ENCODE data around the gene HEBP1. TPM values are rescaled to one million over a fixed set of nuclear protein-coding genes. Genes with fewer than 3 reads are reported as not detected.

Gene HEBP1
- total RNA-seq, 1 donor from 2014 or later = 72.7 TPM

- no peak overlapping the region for H3K4me3 ChIP-seq
- no peaks in the 10 kb centered on the region for H3K36me3 ChIP-seq
- intact Hi-C loops (cut with DNase I) = no loop called here
- H3K4me1 ChIP-seq = peaks cover 53% of the 10 kb centered on the region
- H3K9me3 ChIP-seq = no peaks in the 10 kb centered on the region
- no peaks in the 10 kb centered on the region for H3K27me3 ChIP-seq (ENCODE audit: low read depth)
- H3K27ac ChIP-seq = no peak overlapping the region
- no peak for ATAC-seq
- TF ChIP-seq, protein P1, sequence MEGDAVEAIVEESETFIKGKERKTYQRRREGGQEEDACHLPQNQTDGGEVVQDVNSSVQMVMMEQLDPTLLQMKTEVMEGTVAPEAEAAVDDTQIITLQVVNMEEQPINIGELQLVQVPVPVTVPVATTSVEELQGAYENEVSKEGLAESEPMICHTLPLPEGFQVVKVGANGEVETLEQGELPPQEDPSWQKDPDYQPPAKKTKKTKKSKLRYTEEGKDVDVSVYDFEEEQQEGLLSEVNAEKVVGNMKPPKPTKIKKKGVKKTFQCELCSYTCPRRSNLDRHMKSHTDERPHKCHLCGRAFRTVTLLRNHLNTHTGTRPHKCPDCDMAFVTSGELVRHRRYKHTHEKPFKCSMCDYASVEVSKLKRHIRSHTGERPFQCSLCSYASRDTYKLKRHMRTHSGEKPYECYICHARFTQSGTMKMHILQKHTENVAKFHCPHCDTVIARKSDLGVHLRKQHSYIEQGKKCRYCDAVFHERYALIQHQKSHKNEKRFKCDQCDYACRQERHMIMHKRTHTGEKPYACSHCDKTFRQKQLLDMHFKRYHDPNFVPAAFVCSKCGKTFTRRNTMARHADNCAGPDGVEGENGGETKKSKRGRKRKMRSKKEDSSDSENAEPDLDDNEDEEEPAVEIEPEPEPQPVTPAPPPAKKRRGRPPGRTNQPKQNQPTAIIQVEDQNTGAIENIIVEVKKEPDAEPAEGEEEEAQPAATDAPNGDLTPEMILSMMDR (IDR thresholded peaks at IDR 0.05) = no peak
- no peak for DNase-seq
Measured at GRCh38 chr12:12996209-12996608, 3.9 kb downstream of the HEBP1 start.

- no peak overlapping the region for H3K4me3 ChIP-seq
- H3K27ac ChIP-seq = no peak overlapping the region
- no peaks in the 10 kb centered on the region for H3K36me3 ChIP-seq
- no peaks in the 10 kb centered on the region for H3K9me3 ChIP-seq
- TF ChIP-seq, protein P1 (IDR thresholded peaks at IDR 0.05) = no peak
- DNase-seq = no peak
- intact Hi-C loops (cut with DNase I) = no loop called here
- peaks cover 57% of the 10 kb centered on the region for H3K4me1 ChIP-seq
- H3K27me3 ChIP-seq (ENCODE audit: low read depth) = no peaks in the 10 kb centered on the region
- ATAC-seq = no peak
Measured at GRCh38 chr12:12995088-12995487, 5.0 kb downstream of the HEBP1 start.

DNA sequence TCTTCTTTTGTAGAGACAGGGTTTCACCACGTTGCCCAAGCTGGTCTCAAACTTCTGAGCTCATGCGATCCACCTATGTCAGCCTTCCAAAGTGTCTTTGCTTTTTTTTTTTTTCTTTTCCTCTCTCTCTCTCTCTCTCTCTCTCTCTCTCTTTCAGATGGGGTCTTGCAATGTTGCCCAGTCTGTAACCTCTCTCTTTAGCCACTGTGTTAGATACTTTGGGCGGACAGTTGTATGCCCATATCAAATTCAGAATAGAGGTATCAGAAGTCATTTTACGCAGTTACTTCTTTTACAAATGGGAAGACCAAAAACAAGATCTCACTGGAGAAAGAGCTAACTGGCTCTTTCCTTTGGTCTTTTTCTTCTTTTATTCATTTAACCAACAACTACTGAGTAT lies 6.7 kb downstream of the HEBP1 start:
- peaks cover 8% of the 10 kb centered on the region for H3K36me3 ChIP-seq
- no peaks in the 10 kb centered on the region for H3K27me3 ChIP-seq (ENCODE audit: low read depth)
- intact Hi-C loops (cut with DNase I) = no loop called here
- TF ChIP-seq, protein P1 (IDR thresholded peaks at IDR 0.05) = no peak
- H3K4me1 ChIP-seq = peaks cover 45% of the 10 kb centered on the region
- H3K9me3 ChIP-seq = no peaks in the 10 kb centered on the region
- no peak for DNase-seq
- H3K4me3 ChIP-seq = no peak overlapping the region
- ATAC-seq = no peak
- H3K27ac ChIP-seq = peak overlapping the region; percentile 76

DNA sequence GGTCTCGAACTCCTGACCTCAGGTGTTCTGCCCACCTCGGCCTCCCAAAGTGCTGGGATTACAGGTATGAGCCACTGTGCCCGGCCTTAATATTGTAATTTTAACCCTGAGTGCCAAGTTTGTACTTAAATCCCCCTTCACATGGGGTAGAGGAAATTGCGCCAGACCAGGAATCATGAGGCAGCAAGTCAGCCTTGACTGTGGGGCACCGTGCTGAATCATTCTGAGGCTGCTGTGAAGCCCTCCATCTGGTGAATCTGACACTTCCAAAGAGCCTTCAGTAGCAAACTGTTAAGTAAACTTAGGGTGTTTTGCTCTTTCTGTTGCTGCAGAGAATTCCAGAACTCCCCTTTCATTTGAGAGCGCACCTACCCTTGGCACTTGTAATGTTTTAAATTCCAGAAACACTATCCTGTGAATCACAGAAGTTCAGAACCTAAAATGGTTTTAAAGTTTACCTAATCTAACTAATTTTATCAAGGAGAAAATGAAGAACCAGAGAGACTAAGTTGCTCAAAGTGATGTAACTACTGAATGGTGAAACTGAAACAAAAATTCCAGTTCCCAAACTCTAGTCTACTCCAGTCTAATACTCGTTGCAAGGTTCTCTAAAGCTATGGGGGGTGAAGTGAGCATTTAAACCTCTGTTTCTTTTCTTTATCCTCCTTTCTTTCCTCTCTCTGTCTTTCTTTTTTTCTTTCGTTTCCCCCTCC lies 7.5 kb downstream of the HEBP1 start:
- intact Hi-C loops (cut with DNase I) = no loop called here
- peak; percentile 85 to 88 for ATAC-seq
- TF ChIP-seq, protein P1 (IDR thresholded peaks at IDR 0.05) = no peak
- Histone ChIP-seq H3K27ac (peak overlapping the region; percentile 76), H3K27me3 (ENCODE audit: low read depth) (no peaks in the 10 kb centered on the region), H3K4me3 (peak overlapping the region; percentile 33), H3K9me3 (no peaks in the 10 kb centered on the region), H3K4me1 (peaks cover 37% of the 10 kb centered on the region), H3K36me3 (peaks cover 16% of the 10 kb centered on the region)
- peak; percentile 68 for DNase-seq

DNA sequence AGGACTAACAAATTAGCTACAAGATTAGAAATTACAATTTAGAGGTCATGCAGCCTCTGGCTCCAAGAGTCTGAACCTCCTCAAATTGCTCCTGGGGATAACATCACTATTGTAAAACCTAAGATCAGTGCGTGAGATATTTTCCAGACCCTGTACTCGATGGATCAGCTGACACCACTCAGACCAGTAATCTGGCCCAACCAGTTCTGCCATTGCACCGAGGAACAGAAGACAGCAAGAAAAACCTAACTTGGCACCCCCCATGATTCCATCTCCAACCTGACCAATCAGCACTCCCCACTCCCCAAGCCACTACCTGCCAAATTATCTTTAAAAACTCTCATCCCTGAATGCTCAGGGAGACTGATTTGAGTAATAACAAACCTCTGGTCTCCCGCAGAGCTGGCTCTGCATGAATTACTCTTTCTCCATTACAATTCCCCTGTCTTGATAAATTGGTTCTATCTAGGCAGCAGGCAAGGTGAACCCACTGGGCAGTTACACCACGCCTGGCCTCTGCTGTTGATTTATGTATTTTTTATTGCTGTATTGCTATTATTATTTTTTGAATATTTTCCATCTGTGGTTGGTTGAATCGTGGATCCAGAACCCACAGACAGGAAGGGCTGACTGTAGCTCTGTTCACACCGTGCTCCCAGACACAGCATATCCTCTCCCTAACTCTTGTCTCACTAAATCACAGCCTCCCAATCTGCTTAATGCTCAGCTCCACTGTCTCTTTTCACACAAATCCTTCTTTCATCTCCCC lies 9.2 kb downstream of the HEBP1 start:
- H3K27me3 ChIP-seq (ENCODE audit: low read depth) = no peaks in the 10 kb centered on the region
- H3K4me3 ChIP-seq = no peak overlapping the region
- TF ChIP-seq, protein P1 (IDR thresholded peaks at IDR 0.05) = no peak
- H3K27ac ChIP-seq = no peak overlapping the region
- no peaks in the 10 kb centered on the region for H3K9me3 ChIP-seq
- intact Hi-C loops (cut with DNase I) = no loop called here
- peaks cover 30% of the 10 kb centered on the region for H3K36me3 ChIP-seq
- ATAC-seq = no peak
- DNase-seq = no peak
- peaks cover 27% of the 10 kb centered on the region for H3K4me1 ChIP-seq

Data from lower lobe of right lung (tissue), 2 donors.